ENCODE results near the gene MAD1L1.

DNA sequence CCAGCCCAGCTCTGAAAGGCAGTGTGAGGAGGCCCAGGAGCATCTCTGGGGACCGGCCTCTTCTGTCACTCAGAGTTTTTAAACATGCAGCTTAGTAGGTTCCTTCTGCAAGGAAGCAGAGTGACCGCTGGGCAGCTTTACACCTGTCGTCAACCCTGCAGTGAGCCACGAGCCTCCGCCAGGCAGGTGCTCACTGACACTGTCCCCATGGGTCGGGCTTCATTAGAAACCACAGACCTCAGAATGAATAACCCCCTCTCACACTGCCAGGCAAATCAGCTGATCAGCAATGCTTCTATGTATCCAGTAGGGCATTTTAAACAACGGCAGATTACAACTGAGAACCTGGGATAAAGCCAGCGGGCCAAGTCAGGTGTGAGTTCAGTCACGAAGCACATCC, 106.1 kb downstream of the MAD1L1 start:
- TF ChIP-seq, protein P1, sequence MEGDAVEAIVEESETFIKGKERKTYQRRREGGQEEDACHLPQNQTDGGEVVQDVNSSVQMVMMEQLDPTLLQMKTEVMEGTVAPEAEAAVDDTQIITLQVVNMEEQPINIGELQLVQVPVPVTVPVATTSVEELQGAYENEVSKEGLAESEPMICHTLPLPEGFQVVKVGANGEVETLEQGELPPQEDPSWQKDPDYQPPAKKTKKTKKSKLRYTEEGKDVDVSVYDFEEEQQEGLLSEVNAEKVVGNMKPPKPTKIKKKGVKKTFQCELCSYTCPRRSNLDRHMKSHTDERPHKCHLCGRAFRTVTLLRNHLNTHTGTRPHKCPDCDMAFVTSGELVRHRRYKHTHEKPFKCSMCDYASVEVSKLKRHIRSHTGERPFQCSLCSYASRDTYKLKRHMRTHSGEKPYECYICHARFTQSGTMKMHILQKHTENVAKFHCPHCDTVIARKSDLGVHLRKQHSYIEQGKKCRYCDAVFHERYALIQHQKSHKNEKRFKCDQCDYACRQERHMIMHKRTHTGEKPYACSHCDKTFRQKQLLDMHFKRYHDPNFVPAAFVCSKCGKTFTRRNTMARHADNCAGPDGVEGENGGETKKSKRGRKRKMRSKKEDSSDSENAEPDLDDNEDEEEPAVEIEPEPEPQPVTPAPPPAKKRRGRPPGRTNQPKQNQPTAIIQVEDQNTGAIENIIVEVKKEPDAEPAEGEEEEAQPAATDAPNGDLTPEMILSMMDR (IDR thresholded peaks at IDR 0.05; ENCODE audit: insufficient read depth, low read length, poor library complexity, severe bottlenecking): no peak
- TF ChIP-seq EZH2phosphoT487 (conservative IDR thresholded peaks at IDR 0.05; ENCODE audit: low read length): no peak
